GM18519 (cell line): ENCODE measurements around the gene ASB8.

Experiments used
- ATAC-seq: cut with Tn5 transposase; IDR thresholded peaks from one replicate; pipeline ENCODE4 v1.9.1; 2021; ENCODE audit warnings: mild to moderate bottlenecking, moderate library complexity; ENCODE audit not compliant: unreplicated experiment, low FRiP score

ASB8 gene

GRCh38 chr12:48106681-48107613, 50.4 kb downstream of the ASB8 start:
- no peak for ATAC-seq

- no peak for ATAC-seq
These were observed 51.2 kb downstream of the ASB8 start, which contains the start of gene SENP1 for GRCh38 chr12:48105867-48106680. Gene SENP1 (minus strand): TSS chr12:48106079. CDS start chr12:48101472, 4,607 bp downstream.

GRCh38 chr12:48105321-48105866, 51.9 kb downstream of the ASB8 start:
- ATAC-seq, result no peak

DNA sequence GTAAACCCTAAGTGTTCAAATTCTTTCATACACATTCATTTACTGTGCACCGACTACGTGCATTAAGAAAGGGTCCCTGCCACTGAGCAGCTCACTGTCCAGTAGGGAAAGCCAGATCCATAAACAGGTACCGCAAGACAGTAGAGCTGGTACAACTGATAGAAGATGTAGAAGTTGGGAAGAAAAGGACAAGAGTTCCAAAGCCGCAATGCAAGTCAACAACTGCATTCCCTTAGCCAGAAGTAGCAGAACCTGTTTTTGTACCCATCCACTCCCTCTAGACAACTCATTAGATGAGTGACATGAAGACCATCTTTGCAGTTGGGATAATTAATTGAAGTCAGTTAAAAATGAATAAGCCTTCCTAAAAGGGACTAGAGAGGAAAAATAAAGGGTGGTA, 52.8 kb downstream of the ASB8 start:
- ATAC-seq, result no peak
